H9 (cell line): ENCODE results near the gene GPR171. TPM values are rescaled to one million over a fixed set of nuclear protein-coding genes. Genes with fewer than 3 reads are reported as not detected.

Source experiments
- DNase-seq: peaks from one replicate; pipeline ENCODE4 v3.0.0-alpha.2; 2017
- H2AFZ ChIP-seq: one replicate; pipeline ENCODE4 v1.6.1; 2013; ENCODE audit warnings: mild to moderate bottlenecking, low read length, control low read depth, moderate library complexity
- H2AK5ac ChIP-seq: 2 replicates; pipeline ENCODE4 v1.6.1; 2013; ENCODE audit warnings: low read length, control low read depth, mixed read lengths; ENCODE audit not compliant: insufficient read length
- H2BK120ac ChIP-seq: one replicate; pipeline ENCODE4 v1.6.1; 2013; ENCODE audit warnings: low read depth, mild to moderate bottlenecking, low read length, control low read depth, inconsistent platforms; ENCODE audit not compliant: poor library complexity, severe bottlenecking
- H2BK12ac ChIP-seq: 2 replicates; pipeline ENCODE4 v1.6.1; 2013; ENCODE audit warnings: low read length, control low read depth, mixed read lengths, low read depth; ENCODE audit not compliant: insufficient read length
- H2BK15ac ChIP-seq: 2 replicates; pipeline ENCODE4 v1.6.1; 2013; ENCODE audit warnings: low read depth, low read length, control low read depth
- H2BK20ac ChIP-seq: one replicate; pipeline ENCODE4 v1.6.1; 2013; ENCODE audit warnings: low read depth, mild to moderate bottlenecking, low read length, control low read depth, inconsistent platforms; ENCODE audit not compliant: poor library complexity, severe bottlenecking
- H2BK5ac ChIP-seq: 2 replicates; pipeline ENCODE4 v1.6.1; 2013; ENCODE audit warnings: low read length, control low read depth, mixed read lengths; ENCODE audit not compliant: insufficient read length
- H3K14ac ChIP-seq: 2 replicates; pipeline ENCODE4 v1.6.1; 2013; ENCODE audit warnings: low read length, control low read depth; ENCODE audit not compliant: insufficient read depth
- H3K18ac ChIP-seq: 2 replicates; pipeline ENCODE4 v1.6.1; 2013; ENCODE audit warnings: low read depth, mild to moderate bottlenecking, mixed read lengths, low read length, control low read depth; ENCODE audit not compliant: insufficient read length
- H3K23ac ChIP-seq: 2 replicates; pipeline ENCODE4 v1.6.1; 2013; ENCODE audit warnings: low read length, control low read depth, mixed read lengths, low read depth; ENCODE audit not compliant: insufficient read length
- H3K23me2 ChIP-seq: 2 replicates; pipeline ENCODE4 v1.6.1; 2013; ENCODE audit warnings: low read depth, mild to moderate bottlenecking, mixed read lengths, low read length, control low read depth; ENCODE audit not compliant: insufficient read length, poor library complexity, severe bottlenecking
- H3K27ac ChIP-seq: 2 replicates; pipeline ENCODE4 v1.5.1; 2013; ENCODE audit warnings: low read length, control low read depth, mixed read lengths, low read depth; ENCODE audit not compliant: insufficient read length
- H3K27me3 ChIP-seq: 2 replicates; pipeline ENCODE4 v1.6.1; 2013; ENCODE audit warnings: low read length, control low read depth, inconsistent platforms; ENCODE audit not compliant: insufficient read depth
- H3K4ac ChIP-seq: 2 replicates; pipeline ENCODE4 v1.6.1; 2013; ENCODE audit warnings: low read depth, mild to moderate bottlenecking, control low read depth, inconsistent platforms, low read length, moderate library complexity
- H3K4me1 ChIP-seq: 2 replicates; pipeline ENCODE4 v1.6.1; 2013; ENCODE audit warnings: low read length, control low read depth, inconsistent platforms; ENCODE audit not compliant: insufficient read depth
- H3K4me2 ChIP-seq: 2 replicates; pipeline ENCODE4 v1.6.1; 2013; ENCODE audit warnings: low read length, control low read depth, mixed read lengths; ENCODE audit not compliant: insufficient read length, insufficient read depth
- H3K56ac ChIP-seq: 2 replicates; pipeline ENCODE4 v1.6.1; 2013; ENCODE audit warnings: low read depth, mild to moderate bottlenecking, mixed read lengths, low read length, control low read depth; ENCODE audit not compliant: insufficient read length
- H3K79me1 ChIP-seq: 2 replicates; pipeline ENCODE4 v1.6.1; 2013; ENCODE audit warnings: low read depth, mild to moderate bottlenecking, moderate library complexity, low read length, control low read depth, inconsistent platforms; ENCODE audit not compliant: insufficient read depth, poor library complexity, severe bottlenecking
- H3K79me2 ChIP-seq: 2 replicates; pipeline ENCODE4 v1.6.1; 2013; ENCODE audit warnings: low read length, control low read depth, inconsistent platforms; ENCODE audit not compliant: insufficient read depth
- H3K9ac ChIP-seq: 2 replicates; pipeline ENCODE4 v1.6.1; 2013; ENCODE audit warnings: low read length, control low read depth, mixed read lengths; ENCODE audit not compliant: insufficient read length; ENCODE audit errors: extremely low read depth
- H3K9me3 ChIP-seq: one replicate; pipeline ENCODE4 v1.6.1; 2013; ENCODE audit warnings: low read depth, low read length, inconsistent platforms; ENCODE audit not compliant: control insufficient read depth
- H3T11ph ChIP-seq: one replicate; pipeline ENCODE4 v1.6.1; 2013; ENCODE audit warnings: mild to moderate bottlenecking, low read length, control low read depth, inconsistent platforms
- H4K20me1 ChIP-seq: one replicate; pipeline ENCODE4 v1.6.1; 2013; ENCODE audit not compliant: control insufficient read depth, insufficient read length, insufficient read depth
- H4K5ac ChIP-seq: 2 replicates; pipeline ENCODE4 v1.6.1; 2013; ENCODE audit warnings: low read depth, mild to moderate bottlenecking, mixed read lengths, low read length, control low read depth; ENCODE audit not compliant: insufficient read length
- H4K8ac ChIP-seq: replicated peaks from 2 replicates; pipeline ENCODE4 v1.6.1; 2013; ENCODE audit warnings: low read length, control low read depth, mixed read lengths, low read depth; ENCODE audit not compliant: insufficient read length
- H4K91ac ChIP-seq: 2 replicates; pipeline ENCODE4 v1.6.1; 2013; ENCODE audit warnings: low read depth, mild to moderate bottlenecking, moderate library complexity, mixed read lengths, low read length, control low read depth; ENCODE audit not compliant: insufficient read length
- H3K27ac Mint-ChIP-seq, 3 experiments: 2 replicates in 2 of 3; 3 replicates in 1 of 3; pipeline ENCODE4 v1.8.0; 2020 to 2021; ENCODE audit warnings: mixed read lengths in 3 of 3, mild to moderate bottlenecking in 1 of 3, moderate library complexity in 1 of 3
- H3K27me3 Mint-ChIP-seq: 2 replicates; pipeline ENCODE4 v1.8.0; 2021; ENCODE audit warnings: low read depth, mild to moderate bottlenecking, moderate library complexity, mixed read lengths
- H3K36me3 Mint-ChIP-seq, 3 experiments: 2 replicates in 2 of 3; 3 replicates in 1 of 3; pipeline ENCODE4 v1.8.0; 2020 to 2021; ENCODE audit warnings: low read depth in 3 of 3, mixed read lengths in 3 of 3; ENCODE audit not compliant: insufficient read depth in 1 of 3
- H3K4me1 Mint-ChIP-seq, 2 experiments: 2 replicates each; pipeline ENCODE4 v1.8.0; 2020; ENCODE audit warnings: mixed read lengths in 2 of 2
- H3K4me3 Mint-ChIP-seq, 2 experiments: 2 replicates in 1 of 2; 3 replicates in 1 of 2; pipeline ENCODE4 v1.8.0; 2020 to 2021; ENCODE audit warnings: mild to moderate bottlenecking in 2 of 2, mixed read lengths in 2 of 2, moderate library complexity in 1 of 2
- H3K9me3 Mint-ChIP-seq, 2 experiments: 2 replicates in 1 of 2; 3 replicates in 1 of 2; pipeline ENCODE4 v1.8.0; 2020; ENCODE audit warnings: mild to moderate bottlenecking in 2 of 2, mixed read lengths in 2 of 2, moderate library complexity in 1 of 2
- CTCF ChIP-seq: fragments of 200-600 bp; sonication (generic); conservative IDR thresholded peaks from 3 replicates; pipeline ENCODE4 v1.8.0; 2021; ENCODE audit warnings: antibody characterized with exemption, mild to moderate bottlenecking
- WGBS: extraction: QIAGEN DNeasy Blood & Tissue Kit; methylation state at CpG from one replicate; pipeline ENCODE4 v1.1.7; 2013; ENCODE audit warnings: missing lambda C conversion rate, low lambda C conversion rate, mixed read lengths; ENCODE audit not compliant: insufficient read length; ENCODE audit errors: extremely low coverage; 5-methylcytosine and 5-hydroxymethylcytosine counted together
- total RNA-seq: library from RNA; stranded (reverse); gene quantifications from 2 replicates; pipeline ENCODE4 v1.2.1, GENCODE V29; 2021

Gene GPR171
- total RNA-seq, 1 experiment from 2014 or later, result not detected

GRCh38 chr3:151156618-151157216, 46.3 kb downstream of the GPR171 start:
- no peak for DNase-seq
- no peaks in the 10 kb centered on the region for H3K27me3 Mint-ChIP-seq
- Histone ChIP-seq H3K4ac (no peak overlapping the region), H3K4me1 (no peaks in the 10 kb centered on the region), H2BK120ac (no peak overlapping the region), H3K14ac (no peak overlapping the region), H3K9ac (no peak overlapping the region), H3K23ac (no peak overlapping the region), H2BK15ac (no peak overlapping the region), H3K56ac (no peak overlapping the region), H2AFZ (no peak overlapping the region), H3T11ph (no peak overlapping the region), H2BK20ac (no peak overlapping the region), H4K20me1 (no peaks in the 10 kb centered on the region), H3K27me3 (no peaks in the 10 kb centered on the region), H4K5ac (no peak overlapping the region), H4K8ac (no peak overlapping the region), H3K23me2 (no peaks in the 10 kb centered on the region), H3K27ac (no peak overlapping the region), H4K91ac (no peak overlapping the region), H3K79me1 (no peaks in the 10 kb centered on the region), H3K9me3 (no peaks in the 10 kb centered on the region), H3K79me2 (no peaks in the 10 kb centered on the region), H2BK12ac (no peak overlapping the region), H2BK5ac (no peak overlapping the region), H3K4me2 (no peak overlapping the region), H2AK5ac (no peak overlapping the region), H3K18ac (no peak overlapping the region)
- peak; percentile 73 for TF ChIP-seq CTCF
- 100% methylated on average over 1 of the region's 3 CpGs for WGBS
- H3K9me3 Mint-ChIP-seq, result no peaks in the 10 kb centered on the region
- H3K4me1 Mint-ChIP-seq, result peaks cover 10% of the 10 kb centered on the region in 2 experiments
- no peak overlapping the region for H3K4me3 Mint-ChIP-seq
- H3K27ac Mint-ChIP-seq, result no peak overlapping the region; a peak in 1 of 7 replicates
- peaks cover 2 to 12% (median 12%) of the 10 kb centered on the region in 3 experiments; a peak in 6 of 7 replicates for H3K36me3 Mint-ChIP-seq
